HUES64 (cell line): ENCODE data around the gene ZNF333.
"Not testable (repeated sequence)": the region's sequence is repeated elsewhere in the genome, so short reads cannot be mapped to it uniquely, and the experiment has no call there.

Experiments used
- H3K27ac ChIP-seq: 2 replicates; pipeline ENCODE4 v1.7.0; 2013; ENCODE audit warnings: low read depth, low read length, inconsistent platforms
- H3K27me3 ChIP-seq: 2 replicates; pipeline ENCODE4 v1.6.1; 2013; ENCODE audit warnings: mild to moderate bottlenecking, low read length; ENCODE audit not compliant: insufficient read depth
- H3K36me3 ChIP-seq: 2 replicates; pipeline ENCODE4 v1.6.1; 2013; ENCODE audit warnings: mild to moderate bottlenecking, low read length; ENCODE audit not compliant: insufficient read depth
- H3K4me1 ChIP-seq: 2 replicates; pipeline ENCODE4 v1.6.1; 2013; ENCODE audit warnings: mild to moderate bottlenecking, low read length, moderate library complexity; ENCODE audit not compliant: insufficient read depth
- H3K4me3 ChIP-seq: 2 replicates; pipeline ENCODE4 v1.5.1; 2013; ENCODE audit warnings: mild to moderate bottlenecking, low read length, moderate library complexity
- H3K9ac ChIP-seq: 2 replicates; pipeline ENCODE4 v1.6.1; 2013; ENCODE audit warnings: mild to moderate bottlenecking, low read depth, low read length
- H3K9me3 ChIP-seq: 2 replicates; pipeline ENCODE4 v1.6.1; 2013; ENCODE audit warnings: low read depth, low read length; ENCODE audit not compliant: insufficient read depth
- WGBS: fragments of 150-250, 120-280 bp; methylation state at CpG from one replicate; pipeline ENCODE4 v1.1.7; 2013; ENCODE audit warnings: missing lambda C conversion rate; 5-methylcytosine and 5-hydroxymethylcytosine counted together

ZNF333 gene

DNA sequence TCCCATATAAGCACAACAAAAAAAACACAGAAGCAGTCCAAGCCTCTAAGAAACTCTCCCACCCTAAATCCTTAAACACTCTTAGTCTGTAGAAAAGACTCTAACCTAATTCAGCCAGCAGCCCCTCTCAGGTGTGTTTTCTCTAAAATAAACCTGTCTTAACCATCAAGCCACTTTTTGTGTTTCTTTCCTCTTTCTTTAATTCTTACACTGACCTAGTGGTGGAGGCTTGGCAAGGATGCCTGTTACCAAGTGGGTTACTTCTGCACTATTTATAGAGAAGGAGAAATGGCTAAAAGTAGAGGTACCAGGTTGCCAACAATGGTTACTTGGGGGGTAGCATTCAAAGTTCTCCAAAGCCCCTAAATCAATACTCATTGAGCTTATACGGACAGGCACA is 43.7 kb downstream of the ZNF333 start:
- no peaks in the 10 kb centered on the region for H3K27me3 ChIP-seq
- H3K4me3 ChIP-seq, result no peak overlapping the region
- H3K36me3 ChIP-seq, result no peaks in the 10 kb centered on the region
- WGBS, result 87% methylated on average over 1 of the region's 1 CpG
- no peaks in the 10 kb centered on the region for H3K4me1 ChIP-seq
- H3K27ac ChIP-seq, result no peak overlapping the region
- peaks cover 76% of the 10 kb centered on the region for H3K9me3 ChIP-seq
- no peak overlapping the region for H3K9ac ChIP-seq

DNA sequence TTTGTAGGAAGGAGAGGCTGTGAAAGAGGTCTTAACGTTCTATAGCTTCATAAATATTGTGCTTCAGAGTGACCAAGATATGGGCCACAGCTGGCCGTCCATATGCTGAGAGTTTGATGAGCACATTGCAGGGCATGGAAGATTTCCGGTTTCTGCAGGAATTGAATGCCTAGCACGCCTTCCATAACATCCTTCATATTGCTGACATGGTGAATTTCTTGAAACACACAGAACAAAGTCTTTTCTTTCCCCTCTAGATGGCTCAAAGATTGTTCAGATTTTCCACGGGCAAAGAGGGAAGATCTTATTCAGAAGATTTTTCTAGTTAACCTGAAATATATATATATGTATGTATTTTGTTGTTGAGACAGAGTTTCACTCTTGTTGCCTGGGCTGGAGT is 46.1 kb downstream of the ZNF333 start:
- H3K4me3 ChIP-seq, result no peak overlapping the region
- no peak overlapping the region for H3K27ac ChIP-seq
- H3K9ac ChIP-seq, result no peak overlapping the region
- peaks cover 69% of the 10 kb centered on the region for H3K9me3 ChIP-seq
- no peaks in the 10 kb centered on the region for H3K4me1 ChIP-seq
- no peaks in the 10 kb centered on the region for H3K27me3 ChIP-seq
- 46% methylated on average over 4 of the region's 5 CpGs for WGBS
- H3K36me3 ChIP-seq, result no peaks in the 10 kb centered on the region

DNA sequence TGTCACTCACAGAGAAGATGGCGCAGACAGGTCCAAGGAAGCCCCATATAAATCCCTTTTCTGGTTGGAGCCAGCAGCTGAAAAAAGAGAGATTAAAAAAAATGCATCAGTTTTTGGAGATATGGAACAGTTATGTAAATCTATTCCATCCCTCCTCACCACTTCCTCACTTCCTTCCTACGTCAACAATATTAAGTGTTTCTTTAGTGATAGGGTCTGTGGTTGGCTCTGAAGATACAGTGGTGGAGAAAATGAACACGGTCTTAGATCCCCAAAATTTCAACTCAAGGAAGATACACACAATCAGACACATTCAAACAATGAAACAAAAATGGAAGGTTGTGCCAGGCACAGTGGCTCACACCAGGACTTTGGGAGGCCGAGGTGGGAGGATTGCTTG is 57.0 kb downstream of the ZNF333 start:
- H3K27ac ChIP-seq, result no peak overlapping the region
- no peak overlapping the region for H3K4me3 ChIP-seq
- H3K9ac ChIP-seq, result no peak overlapping the region
- WGBS, result 84% methylated on average over 2 of the region's 4 CpGs
- no peaks in the 10 kb centered on the region for H3K27me3 ChIP-seq
- H3K4me1 ChIP-seq, result no peaks in the 10 kb centered on the region
- peaks cover 44% of the 10 kb centered on the region for H3K9me3 ChIP-seq
- H3K36me3 ChIP-seq, result no peaks in the 10 kb centered on the region

DNA sequence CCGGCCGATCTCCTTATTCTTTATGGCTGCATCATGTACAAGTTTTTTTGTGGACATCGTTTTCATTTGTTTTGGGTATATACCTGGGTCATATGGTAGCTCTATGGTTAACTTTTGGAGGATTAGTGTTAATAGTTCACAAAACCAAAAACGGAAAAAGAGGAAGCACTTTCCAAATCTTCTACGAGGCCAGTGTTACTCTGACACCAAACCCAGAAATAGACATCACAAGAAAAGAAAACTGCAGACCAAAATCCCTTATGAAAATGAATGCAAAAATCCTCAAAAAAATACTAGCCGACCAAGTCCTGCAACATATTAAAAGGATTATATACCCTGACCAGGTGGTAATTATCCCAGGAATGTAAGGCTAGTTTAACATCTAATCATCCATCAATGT is 58.8 kb downstream of the ZNF333 start:
- whole genome bisulfite sequencing, result 78% methylated on average over 6 of the region's 6 CpGs
- Histone ChIP-seq H3K9me3 (peaks cover 37% of the 10 kb centered on the region), H3K4me3 (no peak overlapping the region), H3K27me3 (no peaks in the 10 kb centered on the region), H3K36me3 (no peaks in the 10 kb centered on the region), H3K9ac (no peak overlapping the region), H3K27ac (no peak overlapping the region), H3K4me1 (no peaks in the 10 kb centered on the region)

DNA sequence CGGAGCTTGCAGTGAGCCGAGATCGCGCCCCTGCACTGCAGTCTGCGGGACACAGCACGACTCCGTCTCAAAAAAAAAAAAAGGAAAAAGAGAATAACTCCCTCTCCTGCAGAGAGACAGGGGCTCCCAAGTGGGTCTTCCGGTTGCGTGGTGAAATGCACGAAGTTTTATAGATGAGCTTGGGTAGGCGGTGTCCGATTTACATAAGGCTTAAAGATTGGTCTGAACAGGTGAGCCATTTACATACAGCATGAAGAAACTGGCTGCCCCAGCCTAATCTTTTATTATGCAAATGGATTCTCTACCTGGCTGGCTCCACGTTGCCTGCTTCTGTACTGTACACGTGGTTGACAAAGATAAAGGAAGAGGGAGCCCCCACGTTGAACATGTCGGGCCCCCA is 69.0 kb downstream of the ZNF333 start:
- H3K27me3 ChIP-seq, result no peaks in the 10 kb centered on the region
- peak overlapping the region; percentile 47; the same call in 1 of the 2 replicates for H3K9ac ChIP-seq
- H3K9me3 ChIP-seq, result peaks cover 48% of the 10 kb centered on the region
- peak overlapping the region; percentile 31 for H3K4me3 ChIP-seq
- WGBS, result 76% methylated on average over 16 of the region's 16 CpGs
- no peak overlapping the region; the same call in 1 of the 2 replicates for H3K27ac ChIP-seq
- H3K4me1 ChIP-seq, result no peaks in the 10 kb centered on the region
- H3K36me3 ChIP-seq, result no peaks in the 10 kb centered on the region

DNA sequence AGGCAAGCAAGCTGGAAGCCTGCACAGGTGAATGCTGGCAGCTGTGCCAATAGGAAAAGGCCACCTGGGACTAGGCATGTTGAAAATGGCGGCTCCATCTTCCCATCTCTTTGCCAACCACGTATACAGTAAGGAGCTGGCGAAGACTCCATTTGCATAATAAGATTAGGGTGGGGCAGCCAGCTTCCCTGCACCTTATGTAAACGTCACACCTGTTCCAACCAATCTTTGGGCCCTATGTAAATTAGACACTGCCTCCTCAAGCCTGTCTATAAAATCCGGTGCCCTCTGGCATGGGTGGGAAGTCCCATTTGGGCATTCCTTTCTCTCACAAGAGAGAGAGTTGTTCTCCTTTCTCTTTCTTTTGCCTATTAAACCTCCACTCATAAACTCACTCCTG is 71.8 kb downstream of the ZNF333 start:
- H3K4me1 ChIP-seq, result no peaks in the 10 kb centered on the region
- no peaks in the 10 kb centered on the region for H3K27me3 ChIP-seq
- no peaks in the 10 kb centered on the region for H3K36me3 ChIP-seq
- WGBS, result 53% methylated on average over 5 of the region's 5 CpGs
- no peak overlapping the region for H3K27ac ChIP-seq
- no peak overlapping the region for H3K9ac ChIP-seq
- H3K4me3 ChIP-seq, result no peak overlapping the region
- H3K9me3 ChIP-seq, result peaks cover 37% of the 10 kb centered on the region

DNA sequence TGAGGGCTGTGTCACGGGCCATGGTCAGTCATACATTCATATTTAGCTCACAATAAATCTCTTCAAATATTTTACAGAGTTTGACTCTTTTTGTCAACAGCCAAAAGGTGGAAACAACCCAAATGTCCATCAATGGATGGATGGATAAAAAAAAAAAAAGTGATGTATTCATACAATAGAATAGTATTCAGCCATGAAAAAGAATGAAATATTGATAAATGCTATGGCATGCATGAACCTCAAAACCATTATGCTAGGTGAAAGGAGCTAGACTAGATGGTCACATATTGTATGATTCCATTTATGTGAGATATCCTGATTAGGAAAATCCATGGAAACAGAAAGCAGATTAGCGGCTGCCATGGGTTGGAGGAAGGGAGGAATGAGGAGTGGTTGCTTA is 72.3 kb downstream of the ZNF333 start:
- no peak overlapping the region for H3K9ac ChIP-seq
- H3K9me3 ChIP-seq, result peaks cover 33% of the 10 kb centered on the region
- H3K27me3 ChIP-seq, result no peaks in the 10 kb centered on the region
- 69% methylated on average over 2 of the region's 2 CpGs for WGBS
- H3K4me3 ChIP-seq, result no peak overlapping the region
- no peak overlapping the region for H3K27ac ChIP-seq
- no peaks in the 10 kb centered on the region for H3K36me3 ChIP-seq
- H3K4me1 ChIP-seq, result no peaks in the 10 kb centered on the region

DNA sequence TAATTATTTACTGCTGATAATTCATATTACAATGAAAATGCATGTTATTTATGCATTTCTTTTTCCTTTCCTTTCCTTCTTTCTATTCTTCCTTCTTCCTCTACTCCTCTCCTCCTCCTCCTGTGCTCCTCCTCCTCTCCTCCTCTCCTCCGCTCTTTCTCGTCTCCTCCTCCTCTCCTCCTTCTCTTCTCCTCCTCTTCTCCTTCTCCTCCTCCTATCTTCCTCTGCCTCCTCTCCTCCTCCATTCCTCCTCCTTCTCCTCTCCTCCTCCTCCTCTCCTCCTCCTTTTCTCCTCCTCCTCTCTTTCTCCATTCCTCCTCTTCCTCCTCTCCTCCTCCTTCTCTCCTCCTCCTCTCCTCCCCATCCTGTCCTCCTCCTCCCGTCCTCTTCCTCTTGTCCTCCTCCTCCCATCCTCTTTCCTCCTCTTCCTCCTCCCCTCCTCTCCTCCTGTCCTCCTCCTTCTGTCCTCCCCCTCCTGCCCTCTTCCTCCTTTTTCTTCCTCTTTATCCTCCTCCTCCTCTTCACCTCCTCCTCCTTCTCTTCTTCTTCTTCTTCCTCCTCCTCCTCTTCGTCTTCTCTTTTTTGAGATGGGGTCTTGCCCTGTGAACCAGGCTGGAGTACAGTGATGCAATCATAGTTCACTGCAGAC is 73.8 kb downstream of the ZNF333 start:
- peaks cover 35% of the 10 kb centered on the region for H3K9me3 ChIP-seq
- H3K36me3 ChIP-seq, result no peaks in the 10 kb centered on the region
- H3K4me3 ChIP-seq, result no peak overlapping the region
- WGBS, result 76% methylated on average over 4 of the region's 4 CpGs
- H3K9ac ChIP-seq, result no peak overlapping the region
- H3K27me3 ChIP-seq, result no peaks in the 10 kb centered on the region
- H3K27ac ChIP-seq, result no peak overlapping the region
- no peaks in the 10 kb centered on the region for H3K4me1 ChIP-seq

DNA sequence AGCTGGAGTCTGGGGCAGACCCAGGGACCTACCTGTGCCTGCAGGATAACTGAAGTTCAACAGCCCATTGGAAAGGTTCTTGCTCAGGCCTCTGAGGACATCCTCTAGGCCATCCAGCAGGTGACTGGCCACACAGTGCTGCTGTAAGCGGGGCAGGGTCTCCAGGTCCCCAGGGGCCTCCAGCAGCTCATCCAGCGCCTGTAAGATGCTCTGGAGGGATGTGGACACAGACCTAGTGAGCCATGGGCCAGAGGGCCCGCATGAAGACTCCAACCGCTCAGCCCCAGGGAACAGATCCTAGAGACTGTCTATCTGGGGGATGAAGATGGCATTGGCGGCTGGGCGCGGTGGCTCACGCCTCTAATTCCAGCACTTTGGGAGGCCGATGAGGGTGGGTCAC is 74.6 kb downstream of the ZNF333 start:
- Histone ChIP-seq H3K9ac (no peak overlapping the region), H3K27ac (no peak overlapping the region), H3K4me1 (no peaks in the 10 kb centered on the region), H3K9me3 (peaks cover 37% of the 10 kb centered on the region), H3K36me3 (no peaks in the 10 kb centered on the region), H3K4me3 (no peak overlapping the region), H3K27me3 (no peaks in the 10 kb centered on the region)
- WGBS, result 85% methylated on average over 9 of the region's 9 CpGs

DNA sequence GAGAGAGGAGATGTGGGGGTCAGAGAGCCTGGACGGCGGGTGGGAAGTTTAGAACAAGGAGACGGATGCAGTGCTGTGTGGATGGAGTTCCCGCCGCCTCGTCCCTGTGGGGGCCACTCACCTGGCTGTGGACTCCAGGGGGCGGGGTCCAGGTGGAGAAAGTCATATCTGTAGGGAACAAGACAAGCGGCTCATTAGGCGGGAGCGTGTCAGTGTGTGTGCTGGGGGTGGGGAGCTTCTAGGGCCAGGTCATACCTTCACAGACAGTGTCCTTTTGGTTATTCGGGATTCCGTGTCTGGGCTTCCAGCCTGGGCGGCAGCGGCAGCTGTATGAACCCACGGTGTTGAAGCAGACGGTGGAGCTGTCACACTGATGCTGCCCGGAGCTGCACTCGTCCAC is 75.6 kb downstream of the ZNF333 start:
- H3K36me3 ChIP-seq, result not testable (repeated sequence)
- 93% methylated on average over 4 of the region's 18 CpGs for WGBS

DNA sequence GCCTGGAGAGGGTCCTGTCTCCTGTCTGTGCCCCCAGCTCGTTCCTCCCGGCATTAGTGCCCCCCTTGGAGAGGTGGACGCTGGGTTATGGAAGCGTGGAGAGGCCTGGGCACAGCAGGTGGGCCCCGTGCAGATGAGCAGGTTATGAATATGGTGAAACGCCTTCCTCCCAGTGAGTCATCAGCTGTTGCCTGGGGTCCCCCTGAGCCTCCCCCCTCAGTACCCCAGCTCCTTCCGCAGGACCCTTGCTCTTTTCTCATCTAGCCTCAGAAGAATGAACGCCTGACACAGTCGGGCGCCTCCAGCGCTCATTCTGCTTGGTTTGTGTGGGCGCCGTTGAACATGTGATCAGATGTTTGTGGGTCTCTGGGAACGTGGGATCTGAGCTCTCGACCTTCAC is 76.0 kb downstream of the ZNF333 start:
- H3K9ac ChIP-seq, H3K27ac ChIP-seq, H3K4me3 ChIP-seq, H3K27me3 ChIP-seq, H3K36me3 ChIP-seq, H3K4me1 ChIP-seq: not testable (repeated sequence)
- H3K9me3 ChIP-seq, result peaks cover 43% of the 10 kb centered on the region
- WGBS, result 87% methylated on average over 14 of the region's 15 CpGs

More for the DNA sequence above, 75.6 kb downstream of the ZNF333 start:
- H3K9ac ChIP-seq, H3K27me3 ChIP-seq, H3K27ac ChIP-seq, H3K4me3 ChIP-seq, H3K4me1 ChIP-seq: not testable (repeated sequence)
- peaks cover 42% of the 10 kb centered on the region for H3K9me3 ChIP-seq

DNA sequence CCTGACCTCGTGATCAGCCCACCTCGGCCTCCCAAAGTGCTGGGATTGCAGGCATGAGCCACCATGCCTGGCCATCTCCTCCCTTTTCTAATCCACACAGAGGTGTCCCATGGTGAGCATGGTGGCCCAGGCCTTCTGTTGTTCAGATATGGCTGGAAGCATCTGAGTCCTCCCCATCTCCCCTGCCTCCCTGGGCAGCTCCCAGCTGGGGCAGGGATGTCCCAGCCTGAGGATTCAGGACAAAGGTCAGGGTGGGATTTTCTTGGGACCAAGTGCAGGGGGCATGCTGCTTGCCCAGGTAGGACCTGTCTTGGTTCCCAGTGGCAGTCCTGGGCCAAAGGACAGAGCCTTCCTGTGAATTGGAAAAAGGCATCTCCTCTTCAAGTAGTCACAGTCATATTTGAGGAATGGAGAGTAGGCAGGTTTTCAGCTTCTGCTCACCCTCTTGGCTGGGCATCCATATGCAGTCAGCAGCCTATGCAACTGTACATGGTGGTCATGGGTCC is 77.7 kb downstream of the ZNF333 start:
- H3K4me3 ChIP-seq, result no peak overlapping the region
- H3K27ac ChIP-seq, result no peak overlapping the region
- no peaks in the 10 kb centered on the region for H3K4me1 ChIP-seq
- H3K9me3 ChIP-seq, result peaks cover 43% of the 10 kb centered on the region; the same call in 1 of the 2 replicates
- H3K27me3 ChIP-seq, result no peaks in the 10 kb centered on the region
- H3K36me3 ChIP-seq, result no peaks in the 10 kb centered on the region
- 63% methylated on average over 2 of the region's 2 CpGs for WGBS
- no peak overlapping the region for H3K9ac ChIP-seq
